NT2/D1 (cell line): ENCODE results near the gene ERC1.

Experiments
- DNase-seq: peaks from one replicate; pipeline ENCODE4 v3.0.0-alpha.2; 2011; ENCODE audit warnings: low read depth, low spot score
- H3K27me3 ChIP-seq: 2 replicates; pipeline ENCODE4 v1.6.0; 2011; ENCODE audit warnings: mild to moderate bottlenecking; ENCODE audit not compliant: insufficient read length, insufficient read depth
- H3K36me3 ChIP-seq: 2 replicates; pipeline ENCODE4 v1.6.1; 2011; ENCODE audit warnings: mild to moderate bottlenecking, low read length, mixed read lengths; ENCODE audit not compliant: insufficient read depth, insufficient read length
- H3K4me1 ChIP-seq: 2 replicates; pipeline ENCODE4 v1.5.1; 2011; ENCODE audit not compliant: insufficient read depth, insufficient read length
- H3K4me3 ChIP-seq: 2 replicates; pipeline ENCODE4 v1.5.1; 2011; ENCODE audit warnings: low read depth; ENCODE audit not compliant: insufficient read length
- H3K9ac ChIP-seq: 2 replicates; pipeline ENCODE4 v1.6.0; 2011; ENCODE audit warnings: low read depth; ENCODE audit not compliant: insufficient read length
- H3K9me3 ChIP-seq: 2 replicates; pipeline ENCODE4 v1.5.1; 2011; ENCODE audit warnings: mild to moderate bottlenecking, low read length; ENCODE audit not compliant: insufficient read depth
- SUZ12 ChIP-seq: IDR thresholded peaks from 2 replicates; pipeline ENCODE4 v1.6.1; 2011; ENCODE audit not compliant: insufficient read length, insufficient read depth; ENCODE audit errors: extremely low read depth
- YY1 ChIP-seq: IDR thresholded peaks from 2 replicates; pipeline ENCODE4 v1.6.1; 2011; ENCODE audit not compliant: insufficient read length, insufficient read depth
- ZNF274 ChIP-seq: IDR thresholded peaks from 2 replicates; pipeline ENCODE4 v1.6.1; 2011; ENCODE audit warnings: mild to moderate bottlenecking, low read depth, low read length

ERC1 gene

GRCh38 chr12:1382826-1383225, 391.8 kb downstream of the ERC1 start:
- no peak for TF ChIP-seq YY1
- no peak for TF ChIP-seq ZNF274
- TF ChIP-seq SUZ12, result no peak
- H3K36me3 ChIP-seq, result no peaks in the 10 kb centered on the region
- H3K9me3 ChIP-seq, result peaks cover 10% of the 10 kb centered on the region; the same call in 1 of the 2 replicates
- H3K4me3 ChIP-seq, result no peak overlapping the region
- H3K9ac ChIP-seq, result no peak overlapping the region
- H3K4me1 ChIP-seq, result no peaks in the 10 kb centered on the region
- DNase-seq, result no peak
- no peaks in the 10 kb centered on the region for H3K27me3 ChIP-seq

- TF ChIP-seq YY1 (no peak), SUZ12 (no peak), ZNF274 (no peak)
- DNase-seq, result no peak
- no peak overlapping the region for H3K4me3 ChIP-seq
- H3K27me3 ChIP-seq, result no peaks in the 10 kb centered on the region
- no peaks in the 10 kb centered on the region for H3K36me3 ChIP-seq
- no peak overlapping the region for H3K9ac ChIP-seq
- peaks cover 15% of the 10 kb centered on the region; the same call in 1 of the 2 replicates for H3K9me3 ChIP-seq
- H3K4me1 ChIP-seq, result no peaks in the 10 kb centered on the region
Observed at GRCh38 chr12:1383758-1384157, 392.7 kb downstream of the ERC1 start.

GRCh38 chr12:1384910-1385309, 393.9 kb downstream of the ERC1 start:
- no peak for DNase-seq
- Histone ChIP-seq H3K36me3 (no peaks in the 10 kb centered on the region), H3K4me1 (no peaks in the 10 kb centered on the region), H3K9ac (no peak overlapping the region), H3K4me3 (no peak overlapping the region), H3K9me3 (peaks cover 26% of the 10 kb centered on the region), H3K27me3 (no peaks in the 10 kb centered on the region)
- TF ChIP-seq SUZ12 (no peak), YY1 (no peak), ZNF274 (no peak)

GRCh38 chr12:1391722-1392121, 400.7 kb downstream of the ERC1 start:
- DNase-seq, result peak; percentile 71
- H3K9me3 ChIP-seq, result peaks cover 91% of the 10 kb centered on the region
- H3K9ac ChIP-seq, result no peak overlapping the region
- no peaks in the 10 kb centered on the region for H3K27me3 ChIP-seq
- no peak overlapping the region for H3K4me3 ChIP-seq
- no peak for TF ChIP-seq YY1
- no peak for TF ChIP-seq ZNF274
- TF ChIP-seq SUZ12, result no peak
- H3K36me3 ChIP-seq, result peaks cover 9% of the 10 kb centered on the region
- no peaks in the 10 kb centered on the region for H3K4me1 ChIP-seq

- no peak for DNase-seq
- Histone ChIP-seq H3K4me1 (no peaks in the 10 kb centered on the region), H3K9ac (no peak overlapping the region), H3K36me3 (peaks cover 9% of the 10 kb centered on the region), H3K9me3 (peaks cover 66% of the 10 kb centered on the region), H3K27me3 (no peaks in the 10 kb centered on the region), H3K4me3 (no peak overlapping the region)
- no peak for TF ChIP-seq SUZ12
- no peak for TF ChIP-seq ZNF274
- no peak for TF ChIP-seq YY1
Observed at GRCh38 chr12:1395421-1395955, 404.5 kb downstream of the ERC1 start.

GRCh38 chr12:1398673-1399072, 407.6 kb downstream of the ERC1 start:
- no peak overlapping the region for H3K4me3 ChIP-seq
- DNase-seq, result no peak
- H3K9me3 ChIP-seq, result peaks cover 34% of the 10 kb centered on the region
- no peak for TF ChIP-seq YY1
- TF ChIP-seq SUZ12, result no peak
- TF ChIP-seq ZNF274, result no peak
- no peak overlapping the region for H3K9ac ChIP-seq
- H3K36me3 ChIP-seq, result peaks cover 3% of the 10 kb centered on the region
- H3K4me1 ChIP-seq, result no peaks in the 10 kb centered on the region
- H3K27me3 ChIP-seq, result no peaks in the 10 kb centered on the region

GRCh38 chr12:1401891-1402290, 410.9 kb downstream of the ERC1 start:
- H3K9me3 ChIP-seq, result peaks cover 5% of the 10 kb centered on the region; the same call in 1 of the 2 replicates
- no peak overlapping the region for H3K9ac ChIP-seq
- no peaks in the 10 kb centered on the region for H3K36me3 ChIP-seq
- no peak for TF ChIP-seq SUZ12
- TF ChIP-seq ZNF274, result no peak
- TF ChIP-seq YY1, result no peak
- no peaks in the 10 kb centered on the region for H3K27me3 ChIP-seq
- DNase-seq, result no peak
- H3K4me3 ChIP-seq, result no peak overlapping the region
- H3K4me1 ChIP-seq, result no peaks in the 10 kb centered on the region
